B cell (primary cell): ENCODE measurements around the gene KLHL25. TPM values are rescaled to one million over a fixed set of nuclear protein-coding genes. Genes with fewer than 3 reads are reported as not detected.

ENCODE experiments used
- ATAC-seq: fragments of 200-7000 bp; cut with Tn5 transposase; one replicate; pipeline ENCODE4 v1.10.0; 2021; ENCODE audit warnings: low read depth, mild to moderate bottlenecking, moderate number of reproducible peaks, moderate library complexity
- CTCF ChIA-PET: fragments of 350-600 bp; sonication (Branson Sonifier 250); formaldehyde crosslinking; loops from one replicate; lab custom pipeline; 2021; ENCODE audit warnings: antibody characterized with exemption, inconsistent platforms; lab: Charles Lee
- POLR2A ChIA-PET: fragments of 350-600 bp; sonication (Branson Sonifier 250); formaldehyde crosslinking; loops from one replicate; lab custom pipeline; 2021; ENCODE audit warnings: antibody characterized with exemption; lab: Charles Lee
- DNase-seq: peaks from one replicate; pipeline ENCODE4 v3.0.0; 2013
- H2AFZ ChIP-seq: 2 replicates; pipeline ENCODE4 v1.6.1; 2012; ENCODE audit warnings: mild to moderate bottlenecking, low read depth, low read length; ENCODE audit not compliant: insufficient read depth, poor library complexity, severe bottlenecking
- H3K27ac ChIP-seq, 2 donors: 1 replicate in 1 of 2; 2 replicates in 1 of 2; pipeline ENCODE4 v1.5.1; 2012 to 2013; ENCODE audit warnings: low read length in 2 of 2, mild to moderate bottlenecking in 2 of 2, moderate library complexity in 1 of 2
- H3K27me3 ChIP-seq, 4 experiments: fragments of 200-600 bp in 1 of 4; sonication (generic) in 1 of 4; replicated peaks in 1 of 4; 1 replicate in 2 of 4; 2 replicates in 2 of 4; pipeline versions ENCODE4 v1.6.1 to v1.7.0; 2013 to 2016; ENCODE audit warnings: low read length in 3 of 4, mild to moderate bottlenecking in 2 of 4, mixed read lengths in 1 of 4, moderate library complexity in 1 of 4; ENCODE audit not compliant: insufficient read depth in 4 of 4, control insufficient read depth in 3 of 4; ENCODE audit errors: control extremely low read depth in 1 of 4
- H3K36me3 ChIP-seq, 2 experiments: replicated peaks in 1 of 2; 1 replicate in 1 of 2; 2 replicates in 1 of 2; pipeline versions ENCODE4 v1.6.1 to v1.7.1; 2013; ENCODE audit warnings: low read length in 1 of 2; ENCODE audit not compliant: insufficient read depth in 2 of 2, control insufficient read depth in 1 of 2; ENCODE audit errors: control extremely low read depth in 1 of 2, extremely low read depth in 1 of 2
- H3K4me1 ChIP-seq, 2 donors: fragments of 200-600 bp in 1 of 2; sonication (generic) in 1 of 2; 1 replicate in 1 of 2; 2 replicates in 1 of 2; pipeline versions ENCODE4 v1.5.1 to v1.6.1; 2013 to 2017; ENCODE audit warnings: low read length in 2 of 2; ENCODE audit not compliant: control insufficient read depth in 2 of 2, insufficient read depth in 2 of 2
- H3K4me2 ChIP-seq: replicated peaks from 2 replicates; pipeline ENCODE3; 2012; ENCODE audit warnings: mild to moderate bottlenecking, low read depth, low read length; ENCODE audit not compliant: poor library complexity, severe bottlenecking
- H3K4me3 ChIP-seq, 5 experiments: fragments of 200-600 bp in 1 of 5; sonication (generic) in 1 of 5; 1 replicate in 3 of 5; 2 replicates in 2 of 5; pipeline versions ENCODE4 v1.5.1 to v1.7.0; 2011 to 2016; ENCODE audit warnings: low read length in 4 of 5, mild to moderate bottlenecking in 4 of 5, low read depth in 2 of 5, control low read depth in 1 of 5, moderate library complexity in 1 of 5; ENCODE audit not compliant: insufficient read depth in 1 of 5; ENCODE audit errors: control extremely low read depth in 1 of 5, extremely low read depth in 1 of 5
- H3K79me2 ChIP-seq: fragments of 200-600 bp; sonication (generic); one replicate; pipeline ENCODE4 v1.6.0; 2016; ENCODE audit warnings: low read length; ENCODE audit not compliant: control insufficient read depth, insufficient read depth
- H3K9ac ChIP-seq: fragments of 200-600 bp; sonication (generic); 2 replicates; pipeline ENCODE4 v1.6.1; 2017; ENCODE audit warnings: mild to moderate bottlenecking, low read length, moderate library complexity
- H3K9me3 ChIP-seq, 3 donors: one replicate each; pipeline versions ENCODE4 v1.6.1 to v1.7.1; 2013; ENCODE audit warnings: low read length in 2 of 3; ENCODE audit not compliant: control insufficient read depth in 2 of 3, insufficient read depth in 1 of 3; ENCODE audit errors: control extremely low read depth in 1 of 3
- H4K20me1 ChIP-seq: 2 replicates; pipeline ENCODE4 v1.6.0; 2012; ENCODE audit warnings: mild to moderate bottlenecking, low read length; ENCODE audit not compliant: insufficient read depth, control insufficient read depth, poor library complexity, severe bottlenecking
- H3K27ac Mint-ChIP-seq: one replicate; pipeline ENCODE4 v1.8.0; 2021; ENCODE audit warnings: mixed read lengths
- H3K27me3 Mint-ChIP-seq: one replicate; pipeline ENCODE4 v1.8.0; 2021; ENCODE audit warnings: mixed read lengths
- H3K4me1 Mint-ChIP-seq: one replicate; pipeline ENCODE4 v1.8.0; 2021; ENCODE audit warnings: mixed read lengths
- H3K4me3 Mint-ChIP-seq: one replicate; pipeline ENCODE4 v1.8.0; 2021; ENCODE audit warnings: mixed read lengths
- H3K9me3 Mint-ChIP-seq: one replicate; pipeline ENCODE4 v1.8.0; 2022; ENCODE audit warnings: mixed read lengths; ENCODE audit not compliant: insufficient read depth
- CTCF ChIP-seq: fragments of 200-600 bp; IDR thresholded peaks from one replicate; pipeline ENCODE4 v1.8.0; 2022; ENCODE audit warnings: antibody characterized with exemption, mild to moderate bottlenecking
- EZH2 ChIP-seq: IDR thresholded peaks from 2 replicates; pipeline ENCODE4 v1.6.1; 2012; ENCODE audit warnings: borderline replicate concordance, low read depth, mild to moderate bottlenecking, moderate library complexity, low read length; ENCODE audit not compliant: insufficient read depth, poor library complexity, severe bottlenecking
- WGBS: methylation state at CpG from one replicate; pipeline ENCODE4 v1.1.5; 2013; ENCODE audit warnings: missing lambda C conversion rate; ENCODE audit not compliant: insufficient coverage; 5-methylcytosine and 5-hydroxymethylcytosine counted together
- intact Hi-C: fragments of 100-400 bp; cut with micrococcal nuclease; formaldehyde crosslinking; loops from one replicate; pipeline ENCODE4 v1.10.0; 2022
- polyA plus RNA-seq: library from polyadenylated mRNA; depleted of rRNA; stranded (reverse); fragments of >200 nt; gene quantifications from 2 replicates; pipeline ENCODE4 v1.2.3, GENCODE V29; 2012
- total RNA-seq, 2 donors: library from RNA; stranded (reverse); fragments of 120-200 nt in 1 of 2; gene quantifications; 1 replicate in 1 of 2; 2 replicates in 1 of 2; pipeline versions ENCODE4 v1.2.3 to v1.2.4, GENCODE V29; 2013 to 2022

Gene KLHL25
- total and polyA plus RNA-seq, 2 donors (not counting 1 experiment from before 2014, with no cell fraction given), result 1.1 to 3.3 TPM

DNA sequence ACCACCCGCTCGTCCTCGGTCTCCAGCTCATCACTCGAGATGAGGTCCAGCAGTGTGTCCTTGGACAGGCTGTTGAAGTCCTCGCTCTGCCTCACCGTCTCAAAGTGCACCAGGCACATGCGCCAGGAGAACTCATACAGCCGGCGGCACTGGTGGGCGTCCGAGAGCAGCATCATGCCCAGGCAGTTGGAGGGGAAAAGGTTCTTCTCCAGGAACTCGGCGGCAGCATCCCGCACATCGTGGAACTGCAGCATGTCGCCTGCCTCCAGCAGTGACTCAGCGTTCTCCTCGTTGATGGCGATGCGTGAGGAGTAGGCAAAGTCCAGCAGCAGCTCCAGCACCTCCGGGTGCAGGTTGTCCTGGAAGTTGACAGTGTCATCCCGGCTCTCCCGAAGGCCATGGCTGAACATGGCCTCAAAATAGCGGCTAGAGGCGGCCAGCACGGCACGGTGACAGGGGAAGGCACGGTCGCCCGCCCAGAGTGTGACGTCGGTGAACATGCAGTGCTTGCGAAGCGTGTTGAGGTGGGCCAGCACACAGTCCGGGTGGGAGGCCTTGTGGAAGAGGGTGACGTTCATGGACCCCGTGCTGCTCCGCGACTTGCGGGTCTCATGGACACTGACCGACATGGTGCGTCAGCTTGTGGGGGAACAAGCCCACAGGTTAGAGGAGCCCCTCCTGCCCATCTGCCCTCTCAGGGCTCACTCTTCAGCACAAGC lies 25.4 kb downstream of the KLHL25 start:
- Mint-ChIP-seq H3K27ac (no peak overlapping the region), H3K27me3 (no peaks in the 10 kb centered on the region), H3K9me3 (no peaks in the 10 kb centered on the region), H3K4me3 (no peak overlapping the region), H3K4me1 (no peaks in the 10 kb centered on the region)
- intact Hi-C loops, result no loop called here
- DNase-seq, result no peak
- no peaks in the 10 kb centered on the region for H3K36me3 ChIP-seq
- no peaks in the 10 kb centered on the region for H3K27me3 ChIP-seq
- H3K4me1 ChIP-seq, result no peaks in the 10 kb centered on the region
- no peak for ATAC-seq
- peaks cover 0 to 2% (median 0%) of the 10 kb centered on the region in 3 donors for H3K9me3 ChIP-seq
- WGBS, result 98% methylated on average over 40 of the region's 42 CpGs
- ChIA-PET CTCF (no interaction called here), POLR2A (interaction anchor here (0.6 kb wide), 1 partner anchor 755 kb away, joined by 3 read pairs; no protein-coding TSS in a partner anchor)
- H3K79me2 ChIP-seq, result peaks cover 6% of the 10 kb centered on the region
- no peak overlapping the region for H3K4me2 ChIP-seq
- no peak overlapping the region for H2AFZ ChIP-seq
- no peak overlapping the region for H3K27ac ChIP-seq
- no peak overlapping the region for H3K9ac ChIP-seq
- H4K20me1 ChIP-seq, result no peaks in the 10 kb centered on the region
- TF ChIP-seq EZH2 (no peak), CTCF (no peak)
- no peak overlapping the region for H3K4me3 ChIP-seq

- POLR2A ChIA-PET, result no interaction called here
- Histone ChIP-seq H3K4me2 (no peak overlapping the region), H2AFZ (no peak overlapping the region), H3K9ac (no peak overlapping the region), H3K4me1 (no peaks in the 10 kb centered on the region), H3K27ac (no peak overlapping the region), H4K20me1 (no peaks in the 10 kb centered on the region), H3K9me3 (peaks cover 0 to 2% (median 0%) of the 10 kb centered on the region in 3 donors), H3K36me3 (no peaks in the 10 kb centered on the region), H3K79me2 (peaks cover 3% of the 10 kb centered on the region), H3K27me3 (no peaks in the 10 kb centered on the region), H3K4me3 (no peak overlapping the region)
- CTCF ChIA-PET, result interaction anchor here (0.6 kb wide), 1 partner anchor 39 kb away, joined by 4 read pairs; no protein-coding TSS in a partner anchor
- Mint-ChIP-seq H3K27ac (no peak overlapping the region), H3K9me3 (no peaks in the 10 kb centered on the region), H3K4me3 (no peak overlapping the region), H3K27me3 (no peaks in the 10 kb centered on the region), H3K4me1 (no peaks in the 10 kb centered on the region)
- DNase-seq (no peak), ATAC-seq (no peak)
- 97% methylated on average over 32 of the region's 32 CpGs for WGBS
- TF ChIP-seq EZH2 (no peak), CTCF (no peak)
- intact Hi-C loops, result no loop called here
Observed at GRCh38 chr15:85768595-85769168, 26.0 kb downstream of the KLHL25 start.
